K562 (cell line): ENCODE data around the gene CDCA3. TPM values are rescaled to one million over a fixed set of nuclear protein-coding genes. Genes with fewer than 3 reads are reported as not detected.

Experiments used
- ATAC-seq: fragments of 200-7000 bp; cut with Tn5 transposase; 3 replicates; pipeline ENCODE4 v1.9.1; 2020; ENCODE audit warnings: moderate library complexity
- BruUV-seq: library from RNA; stranded (reverse); fragments of 400-500 nt; replicated peaks from 2 replicates; lab custom pipeline; 2021; lab: Mats Ljungman, UMichigan
- CTCF ChIA-PET: fragments of 300-600 bp; formaldehyde crosslinking; extraction: SDS; loops from one replicate; lab custom pipeline; 2021; ENCODE audit warnings: low intra/inter-chr PET ratio; lab: Yijun Ruan, JAX
- POLR2A ChIA-PET: fragments of 300-600, 350-650 bp; sonication (Branson Sonifier 250); formaldehyde crosslinking; extraction: SDS; loops from one replicate; lab custom pipeline; 2021; ENCODE audit warnings: antibody characterized with exemption, inconsistent platforms; lab: Yijun Ruan, JAX
- DNase-seq, 4 experiments: peaks; one replicate each; pipeline versions ENCODE4 v3.0.0 to v3.0.0-alpha.2; 2011 to 2018; ENCODE audit warnings: low spot score in 3 of 4, mixed read lengths in 3 of 4; ENCODE audit errors: extremely low read depth in 1 of 4
- FAIRE-seq: peaks from 2 replicates; lab custom pipeline; 2011; peaks lifted over from hg19 to GRCh38; lab: Jason Lieb, UNC
- H2AFZ ChIP-seq: 2 replicates; pipeline ENCODE4 v1.6.0; 2011; ENCODE audit warnings: low read depth, low read length, control low read depth, inconsistent platforms
- H3K27ac ChIP-seq: fragments of 200-600 bp; 3 replicates; pipeline ENCODE4 v1.8.0; 2011; ENCODE audit warnings: low read depth, mild to moderate bottlenecking, control low read depth, inconsistent platforms, low read length, moderate library complexity, mixed read lengths; ENCODE audit errors: extremely low read depth
- H3K27me3 ChIP-seq, 2 experiments: fragments of 300-600 bp in 1 of 2; 2 replicates in 1 of 2; 3 replicates in 1 of 2; pipeline versions ENCODE4 v1.6.0 to v1.8.0; 2011; ENCODE audit warnings: inconsistent platforms in 2 of 2, low read length in 2 of 2, mild to moderate bottlenecking in 1 of 2, mixed read lengths in 1 of 2, moderate library complexity in 1 of 2; ENCODE audit not compliant: control insufficient read depth in 2 of 2, insufficient read depth in 2 of 2
- H3K36me3 ChIP-seq: fragments of 300-600 bp; 3 replicates; pipeline ENCODE4 v1.8.0; 2011; ENCODE audit warnings: mild to moderate bottlenecking, low read length, inconsistent platforms; ENCODE audit not compliant: control insufficient read depth, insufficient read depth
- H3K4me1 ChIP-seq, 2 experiments: fragments of 200-600 bp in 1 of 2; replicated peaks in 1 of 2; 2 replicates in 1 of 2; 3 replicates in 1 of 2; pipeline versions ENCODE4 v1.5.1 to v1.8.0; 2011; ENCODE audit warnings: inconsistent platforms in 2 of 2, low read length in 2 of 2, mild to moderate bottlenecking in 1 of 2, mixed read lengths in 1 of 2, moderate library complexity in 1 of 2; ENCODE audit not compliant: control insufficient read depth in 2 of 2, insufficient read depth in 2 of 2
- H3K4me2 ChIP-seq: 2 replicates; pipeline ENCODE4 v1.6.1; 2011; ENCODE audit warnings: low read length, control low read depth, inconsistent platforms, mixed read lengths; ENCODE audit not compliant: insufficient read depth
- H3K4me3 ChIP-seq: fragments of 200-600 bp; sonication (generic), shearing (Covaris generic); 2 replicates; pipeline ENCODE4 v1.5.1; 2016; ENCODE audit warnings: control low read depth, inconsistent platforms
- H3K79me2 ChIP-seq: fragments of 200-600 bp; 3 replicates; pipeline ENCODE4 v1.8.0; 2011; ENCODE audit warnings: low read length, inconsistent platforms; ENCODE audit not compliant: control insufficient read depth, insufficient read depth
- H3K9ac ChIP-seq, 2 experiments: 2 replicates each; pipeline versions ENCODE4 v1.6.0 to v1.6.1; 2011; ENCODE audit warnings: low read depth in 2 of 2, low read length in 2 of 2, control low read depth in 1 of 2, inconsistent platforms in 1 of 2, mild to moderate bottlenecking in 1 of 2, mixed read lengths in 1 of 2; ENCODE audit not compliant: insufficient read depth in 1 of 2
- H3K9me1 ChIP-seq: one replicate; pipeline ENCODE4 v1.6.0; 2011; ENCODE audit warnings: inconsistent platforms, mild to moderate bottlenecking, low read length, moderate library complexity; ENCODE audit not compliant: control insufficient read depth, insufficient read depth
- H3K9me3 ChIP-seq: replicated peaks from 2 replicates; pipeline ENCODE4 v1.5.1; 2011; ENCODE audit warnings: low read depth, low read length, inconsistent platforms; ENCODE audit not compliant: control insufficient read depth, insufficient read depth
- H4K20me1 ChIP-seq: replicated peaks from 2 replicates; pipeline ENCODE4 v1.6.1; 2011; ENCODE audit warnings: low read length, inconsistent platforms, mixed read lengths; ENCODE audit not compliant: control insufficient read depth, insufficient read depth
- ATF1 ChIP-seq, 2 experiments: fragments of 450-650 bp in 1 of 2; IDR thresholded peaks; 2 replicates each; pipeline ENCODE4 v1.6.1; 2016; ENCODE audit warnings: missing compliant biosample characterization in 1 of 2, missing genetic modification characterization in 1 of 2
- CGGBP1 ChIP-seq: fragments of 250-450 bp; sonication (Bioruptor Pico); IDR thresholded peaks from 2 replicates; pipeline ENCODE4 v1.9.0; 2021; ENCODE audit warnings: mild to moderate bottlenecking
- PHTF2 ChIP-seq: fragments of 250-450 bp; sonication (Bioruptor Pico); IDR thresholded peaks from 2 replicates; pipeline ENCODE4 v1.5.0; 2021; ENCODE audit warnings: mild to moderate bottlenecking
- ZFP36 ChIP-seq: fragments of 150-350 bp; IDR thresholded peaks from 2 replicates; pipeline ENCODE4 v1.6.1; 2018; ENCODE audit warnings: low read length, low read depth; ENCODE audit not compliant: partially characterized antibody
- WGBS: fragments of 100-300 bp; shearing (Covaris generic); methylation state at CpG from one replicate; pipeline ENCODE4 v1.1.6; 2016; ENCODE audit warnings: low coverage, mixed read lengths; ENCODE audit not compliant: insufficient coverage; ENCODE audit errors: missing lambda C conversion rate; 5-methylcytosine and 5-hydroxymethylcytosine counted together
- in situ Hi-C: fragments of 300-500 bp; cut with MboI; formaldehyde crosslinking; loops from 4 replicates; pipeline ENCODE4 v1.15.0; 2018; ENCODE audit warnings: inconsistent platforms, mixed read lengths
- intact Hi-C: fragments of 100-400 bp; cut with micrococcal nuclease; formaldehyde crosslinking; loops from 2 replicates; pipeline ENCODE4 v1.14.2; 2022
- polyA plus RNA-seq, 8 experiments: library from polyadenylated mRNA; depleted of rRNA in 4 of 8; stranded (reverse) in 5 of 8; unstranded in 3 of 8; fragments of >200 nt; fragmentation: Nextera tagmentation in 2 of 8; fragmentation: Illumina TruSeq in 1 of 8; extraction: Ambion mirVana in 2 of 8; extraction: Trizol in 1 of 8; gene quantifications; 2 replicates each; pipeline versions ENCODE4 v1.2.1 to v1.2.3, GENCODE V29; 2011 to 2014; ENCODE audit warnings: inconsistent platforms in 1 of 8, missing spikeins in 1 of 8
- total RNA-seq, 7 experiments: library from RNA; depleted of rRNA in 6 of 7; stranded (reverse); fragments of >200 nt in 6 of 7; fragmentation: Illumina TruSeq in 2 of 7; extraction: Trizol in 2 of 7; gene quantifications; 2 replicates each; pipeline versions ENCODE4 v1.2.1 to v1.2.3, GENCODE V29; 2011 to 2021; ENCODE audit warnings: low replicate concordance in 1 of 7
- TF ChIP-seq, protein P1 (sequence below): IDR thresholded peaks from 2 replicates; pipeline ENCODE4 v1.6.1; 2012; ENCODE audit warnings: low read depth, low read length, improper control_type of control experiment, borderline replicate concordance

CDCA3 gene
- total and polyA plus RNA-seq, 9 of the 15 experiments (the other 6 are each of a cell fraction or from before 2014, with no cell fraction given): 24.2 to 80.8 (median 55.1) TPM

- no peak for ATAC-seq
- no peaks in the 10 kb centered on the region for H3K9me1 ChIP-seq
- no peaks in the 10 kb centered on the region for H3K9me3 ChIP-seq
- intact Hi-C loops (no loop called here), in situ Hi-C loops (no loop called here)
- peaks cover 27% of the 10 kb centered on the region for H3K79me2 ChIP-seq
- POLR2A ChIA-PET: interaction anchor here (1.0 to 1.7 kb wide), 2 partner anchors 13 to 96 kb away, joined by 4 to 5 read pairs; partner anchors contain the start of gene RNU7-1
- no peaks in the 10 kb centered on the region for H4K20me1 ChIP-seq
- no peak overlapping the region for H3K4me3 ChIP-seq
- H3K9ac ChIP-seq: no peak overlapping the region
- no peak for FAIRE-seq
- peaks cover 71% of the 10 kb centered on the region; the same call in 2 of the 3 replicates for H3K36me3 ChIP-seq
- WGBS: 88% methylated on average over 2 of the region's 2 CpGs
- no peak overlapping the region for H2AFZ ChIP-seq
- H3K4me2 ChIP-seq: no peak overlapping the region
- no peak overlapping the region for H3K27ac ChIP-seq
- TF ChIP-seq, protein P1, sequence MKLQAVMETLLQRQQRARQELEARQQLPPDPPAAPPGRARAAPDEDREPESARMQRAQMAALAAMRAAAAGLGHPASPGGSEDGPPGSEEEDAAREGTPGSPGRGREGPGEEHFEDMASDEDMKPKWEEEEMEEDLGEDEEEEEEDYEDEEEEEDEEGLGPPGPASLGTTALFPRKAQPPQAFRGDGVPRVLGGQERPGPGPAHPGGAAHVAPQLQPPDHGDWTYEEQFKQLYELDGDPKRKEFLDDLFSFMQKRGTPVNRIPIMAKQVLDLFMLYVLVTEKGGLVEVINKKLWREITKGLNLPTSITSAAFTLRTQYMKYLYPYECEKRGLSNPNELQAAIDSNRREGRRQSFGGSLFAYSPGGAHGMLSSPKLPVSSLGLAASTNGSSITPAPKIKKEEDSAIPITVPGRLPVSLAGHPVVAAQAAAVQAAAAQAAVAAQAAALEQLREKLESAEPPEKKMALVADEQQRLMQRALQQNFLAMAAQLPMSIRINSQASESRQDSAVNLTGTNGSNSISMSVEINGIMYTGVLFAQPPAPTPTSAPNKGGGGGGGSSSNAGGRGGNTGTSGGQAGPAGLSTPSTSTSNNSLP: no peak
- no peak for TF ChIP-seq ATF1 (CRISPR knock-in tag; IDR thresholded peaks at IDR 0.05)
- TF ChIP-seq ATF1 (tag; IDR thresholded peaks at IDR 0.05): no peak
- no peak for TF ChIP-seq ZFP36
- TF ChIP-seq PHTF2: no peak
- TF ChIP-seq CGGBP1 (CRISPR knock-in tag): no peak
- TF ChIP-seq, all 486 proteins: peak for 0
- H3K27me3 ChIP-seq: no peaks in the 10 kb centered on the region
- peaks cover 15 to 25% of the 10 kb centered on the region in 2 experiments; a peak in 4 of 5 replicates for H3K4me1 ChIP-seq
- no TSS peak for BruUV-seq
- no peak for DNase-seq
- CTCF ChIA-PET: no interaction called here
Measured at GRCh38 chr12:6847676-6848075, 3.4 kb downstream of the CDCA3 start.
